Glomerular visceral epithelial cell (primary cell): ENCODE results near the gene FOXC1.

ENCODE experiments used
- DNase-seq: peaks from one replicate; pipeline ENCODE4 v3.0.0-alpha.2; 2016; ENCODE audit errors: extremely low spot score

The FOXC1 gene

GRCh38 chr6:1612299-1612973 is 2.7 kb downstream of the FOXC1 start:
- no peak for DNase-seq

GRCh38 chr6:1612974-1613306 is 3.2 kb downstream of the FOXC1 start:
- peak; percentile 51 for DNase-seq

- DNase-seq: no peak
These were observed 3.6 kb downstream of the FOXC1 start for GRCh38 chr6:1613346-1613687.

- DNase-seq: peak; percentile 64
These were observed 4.2 kb downstream of the FOXC1 start for GRCh38 chr6:1613688-1614447.

GRCh38 chr6:1614448-1615150 is 4.9 kb downstream of the FOXC1 start:
- DNase-seq: no peak

GRCh38 chr6:1615151-1615852 is 5.6 kb downstream of the FOXC1 start:
- no peak for DNase-seq

- no peak for DNase-seq
These were observed 6.2 kb downstream of the FOXC1 start for GRCh38 chr6:1615853-1616420.

- DNase-seq: no peak
These were observed 7.2 kb downstream of the FOXC1 start for GRCh38 chr6:1616701-1617463.

GRCh38 chr6:1617466-1618310 is 8.0 kb downstream of the FOXC1 start:
- DNase-seq: no peak

- DNase-seq: no peak
These were observed 8.8 kb downstream of the FOXC1 start for GRCh38 chr6:1618311-1619097.

- no peak for DNase-seq
These were observed 9.5 kb downstream of the FOXC1 start for GRCh38 chr6:1619098-1619672.

GRCh38 chr6:1619673-1620503 is 10.2 kb downstream of the FOXC1 start:
- DNase-seq: no peak

GRCh38 chr6:1620504-1621069 is 10.9 kb downstream of the FOXC1 start:
- no peak for DNase-seq

- no peak for DNase-seq
These were observed 11.5 kb downstream of the FOXC1 start for GRCh38 chr6:1621070-1621701.

GRCh38 chr6:1622220-1622850 is 12.6 kb downstream of the FOXC1 start:
- no peak for DNase-seq

- DNase-seq: no peak
These were observed 13.4 kb downstream of the FOXC1 start for GRCh38 chr6:1622851-1623768.
